SH-SY5Y (cell line): ENCODE data around the gene ACSBG1.

Source experiments
- GATA2 ChIP-seq: IDR thresholded peaks from 2 replicates; pipeline ENCODE4 v1.6.1; 2011; ENCODE audit warnings: mild to moderate bottlenecking, low read depth, low read length
- GATA3 ChIP-seq: IDR thresholded peaks from 2 replicates; pipeline ENCODE4 v1.6.1; 2011; ENCODE audit warnings: low read depth, mild to moderate bottlenecking, low read length, moderate library complexity

- no peak for TF ChIP-seq GATA3
- no peak for TF ChIP-seq GATA2
Measured at GRCh38 chr15:78241017-78241416, 6.7 kb upstream of the ACSBG1 start.
